HCT116 (cell line): ENCODE results near the gene PDE1A. TPM values are rescaled to one million over a fixed set of nuclear protein-coding genes. Genes with fewer than 3 reads are reported as not detected.

Experiments used
- ATAC-seq: fragments of 200-7000 bp; cut with Tn5 transposase; 2 replicates; pipeline ENCODE4 v1.9.1; 2020; ENCODE audit warnings: mild to moderate bottlenecking, moderate library complexity
- BruUV-seq: library from RNA; stranded (reverse); fragments of 400-500 nt; replicated peaks from 2 replicates; lab custom pipeline; 2021; lab: Mats Ljungman, UMichigan
- CTCF ChIA-PET: fragments of 300-600 bp; sonication (Branson Sonifier 250); formaldehyde crosslinking; loops from one replicate; lab custom pipeline; 2021; ENCODE audit warnings: antibody characterized with exemption; lab: Charles Lee
- POLR2A ChIA-PET: fragments of 300-600, 350-600 bp; sonication (Branson Sonifier 250); formaldehyde crosslinking; loops from one replicate; lab custom pipeline; 2021; ENCODE audit warnings: antibody characterized with exemption; lab: Charles Lee
- RAD21 ChIA-PET, 2 experiments: fragments of 300-600 bp; sonication (Branson Sonifier 250); formaldehyde crosslinking; loops; one replicate each; lab custom pipeline; 2023; ENCODE audit warnings: low total read pairs in 2 of 2; ENCODE audit not compliant: uncharacterized antibody in 2 of 2, unreplicated experiment in 2 of 2, low non-redundant PET in 1 of 2; lab: Charles Lee
- DNase-seq: peaks from one replicate; pipeline ENCODE4 v3.0.0-alpha.2; 2010; ENCODE audit warnings: low read depth, low spot score
- H2AFZ ChIP-seq: fragments of 200-600 bp; shearing (Covaris generic), sonication (generic); 2 replicates; pipeline ENCODE4 v1.6.1; 2017; ENCODE audit warnings: low read depth, mixed run types, mixed read lengths, antibody characterized with exemption, low read length; ENCODE audit not compliant: poor library complexity, severe bottlenecking
- H3K27ac ChIP-seq: 2 replicates; pipeline ENCODE4 v1.5.1; 2012; ENCODE audit warnings: low read depth, low read length
- H3K27me3 ChIP-seq: fragments of 200-600 bp; sonication (generic); 2 replicates; pipeline ENCODE4 v1.6.1; 2016; ENCODE audit warnings: mixed run types, low read length, mixed read lengths; ENCODE audit not compliant: insufficient read depth
- H3K36me3 ChIP-seq, 2 experiments: fragments of 200-500 bp in 1 of 2; fragments of 200-600 bp in 1 of 2; sonication (Bioruptor generic) in 1 of 2; sonication (generic) in 1 of 2; 2 replicates each; pipeline versions ENCODE4 v1.5.1 to v1.6.1; 2014 to 2016; ENCODE audit warnings: low read length in 2 of 2, inconsistent platforms in 1 of 2, mixed read lengths in 1 of 2, mixed run types in 1 of 2; ENCODE audit not compliant: insufficient read depth in 2 of 2, control insufficient read depth in 1 of 2
- H3K4me1 ChIP-seq, 2 experiments: fragments of 200-600 bp in 1 of 2; sonication (generic) in 1 of 2; 2 replicates each; pipeline versions ENCODE4 v1.5.1 to v1.6.1; 2012 to 2017; ENCODE audit warnings: low read length in 2 of 2, inconsistent platforms in 1 of 2, mild to moderate bottlenecking in 1 of 2, mixed read lengths in 1 of 2, mixed run types in 1 of 2, moderate library complexity in 1 of 2; ENCODE audit not compliant: insufficient read depth in 2 of 2, control insufficient read depth in 1 of 2
- H3K4me2 ChIP-seq: fragments of 200-600 bp; sonication (generic); 2 replicates; pipeline ENCODE4 v1.6.1; 2017; ENCODE audit warnings: mixed run types, low read length, mixed read lengths
- H3K4me3 ChIP-seq, 2 experiments: fragments of 200-600 bp in 1 of 2; sonication (generic) in 1 of 2; replicated peaks in 1 of 2; 2 replicates each; pipeline ENCODE4 v1.5.1; 2011 to 2016; ENCODE audit warnings: low read length in 2 of 2, control low read depth in 1 of 2, low read depth in 1 of 2, mild to moderate bottlenecking in 1 of 2, mixed read lengths in 1 of 2, mixed run types in 1 of 2
- H3K79me2 ChIP-seq: fragments of 200-600 bp; sonication (generic); 2 replicates; pipeline ENCODE4 v1.6.1; 2017; ENCODE audit warnings: mild to moderate bottlenecking, mixed run types, low read length, moderate library complexity, mixed read lengths; ENCODE audit not compliant: insufficient read depth
- H3K9ac ChIP-seq: fragments of 200-600 bp; sonication (generic); 2 replicates; pipeline ENCODE4 v1.6.1; 2016; ENCODE audit warnings: low read length, mixed read lengths
- H3K9me2 ChIP-seq: fragments of 200-600 bp; sonication (generic), shearing (Covaris generic); 2 replicates; pipeline ENCODE4 v1.6.1; 2017; ENCODE audit warnings: mixed run types, mild to moderate bottlenecking, moderate library complexity; ENCODE audit not compliant: insufficient read depth
- H3K9me3 ChIP-seq, 2 experiments: fragments of 200-500 bp in 1 of 2; fragments of 200-600 bp in 1 of 2; sonication (Bioruptor generic) in 1 of 2; sonication (generic) in 1 of 2; 2 replicates each; pipeline ENCODE4 v1.6.1; 2014 to 2017; ENCODE audit warnings: low read length in 2 of 2, mixed read lengths in 2 of 2, inconsistent platforms in 1 of 2, low read depth in 1 of 2, mild to moderate bottlenecking in 1 of 2, mixed run types in 1 of 2, moderate library complexity in 1 of 2; ENCODE audit not compliant: control insufficient read depth in 1 of 2, insufficient read depth in 1 of 2
- H4K20me1 ChIP-seq: fragments of 200-600 bp; sonication (generic), shearing (Covaris generic); 2 replicates; pipeline ENCODE4 v1.6.1; 2017; ENCODE audit warnings: mixed run types, mild to moderate bottlenecking, moderate library complexity; ENCODE audit not compliant: insufficient read depth
- ATF3 ChIP-seq: IDR thresholded peaks from 2 replicates; pipeline ENCODE4 v1.6.1; 2012
- CEBPB ChIP-seq: IDR thresholded peaks from 2 replicates; pipeline ENCODE4 v1.6.1; 2012; ENCODE audit warnings: low read depth
- ELF1 ChIP-seq: IDR thresholded peaks from 2 replicates; pipeline ENCODE4 v1.6.1; 2012; ENCODE audit warnings: low read depth, borderline replicate concordance
- EZH2 ChIP-seq: fragments of 200-600 bp; sonication (generic); IDR thresholded peaks from 2 replicates; pipeline ENCODE4 v1.6.1; 2017; ENCODE audit warnings: antibody characterized with exemption, mixed run types
- EZH2phosphoT487 ChIP-seq: fragments of 200-600 bp; IDR thresholded peaks from 2 replicates; pipeline ENCODE4 v1.6.1; 2018; ENCODE audit warnings: antibody characterized with exemption, borderline replicate concordance
- FOSL1 ChIP-seq: IDR thresholded peaks from 2 replicates; pipeline ENCODE4 v1.6.1; 2012; ENCODE audit warnings: low read depth
- JUND ChIP-seq: IDR thresholded peaks from 2 replicates; pipeline ENCODE4 v1.6.1; 2012
- POLR2A ChIP-seq: IDR thresholded peaks from 2 replicates; pipeline ENCODE4 v1.7.0; 2011; ENCODE audit warnings: borderline replicate concordance; ENCODE audit not compliant: insufficient read depth, insufficient read length; ENCODE audit errors: extremely low read depth
- POLR2AphosphoS5 ChIP-seq: IDR thresholded peaks from 2 replicates; pipeline ENCODE4 v1.6.1; 2011; ENCODE audit warnings: mild to moderate bottlenecking, low read depth, low read length, moderate library complexity
- REST ChIP-seq: IDR thresholded peaks from 2 replicates; pipeline ENCODE4 v1.6.1; 2012; ENCODE audit warnings: low read depth
- SRF ChIP-seq: IDR thresholded peaks from 2 replicates; pipeline ENCODE4 v1.6.1; 2012; ENCODE audit warnings: low read depth
- YY1 ChIP-seq: IDR thresholded peaks from 2 replicates; pipeline ENCODE4 v1.6.1; 2011; ENCODE audit warnings: low read length, low read depth, moderate library complexity, mild to moderate bottlenecking; ENCODE audit not compliant: insufficient replicate concordance; ENCODE audit errors: extremely low read depth
- ZBTB33 ChIP-seq: IDR thresholded peaks from 2 replicates; pipeline ENCODE4 v1.6.1; 2011; ENCODE audit warnings: mild to moderate bottlenecking, low read length, moderate library complexity; ENCODE audit not compliant: insufficient replicate concordance; ENCODE audit errors: extremely low read depth
- intact Hi-C: fragments of 100-400 bp; cut with micrococcal nuclease; formaldehyde crosslinking; loops from 2 replicates; pipeline ENCODE4 v1.10.0; 2022
- total RNA-seq: library from RNA; stranded (reverse); gene quantifications from one replicate; pipeline ENCODE4 v1.2.1, GENCODE V29; 2021; ENCODE audit not compliant: unreplicated experiment

PDE1A gene
- total RNA-seq, 1 experiment from 2014 or later, result 0.12 TPM

GRCh38 chr2:182144776-182145165 is 282.1 kb downstream of the PDE1A start:
- POLR2A ChIA-PET, result no interaction called here
- Histone ChIP-seq H3K79me2 (no peaks in the 10 kb centered on the region), H3K9me3 (no peaks in the 10 kb centered on the region), H3K9ac (no peak overlapping the region), H3K27ac (no peak overlapping the region), H3K4me2 (no peak overlapping the region), H3K27me3 (no peaks in the 10 kb centered on the region)
- DNase-seq (no peak), ATAC-seq (no peak)
- RAD21 ChIA-PET, result no interaction called here
- intact Hi-C loops, result no loop called here
- no peak for TF ChIP-seq CEBPB
- TF ChIP-seq POLR2A, result no peak
- no peak for TF ChIP-seq SRF
- no peak for TF ChIP-seq FOSL1
- TF ChIP-seq ZBTB33, result no peak
- no peak for TF ChIP-seq POLR2AphosphoS5
- no peak for TF ChIP-seq EZH2phosphoT487
- TF ChIP-seq ATF3, result no peak
- TF ChIP-seq YY1, result no peak
- no peak for TF ChIP-seq REST
- TF ChIP-seq ELF1, result no peak
- no peak for TF ChIP-seq EZH2
- no peak for TF ChIP-seq JUND
- TF ChIP-seq, all 23 proteins: peak for 0
- no TSS peak for BruUV-seq
- no peak overlapping the region for H2AFZ ChIP-seq
- H3K9me2 ChIP-seq, result no peaks in the 10 kb centered on the region
- H4K20me1 ChIP-seq, result no peaks in the 10 kb centered on the region
- H3K4me3 ChIP-seq, result no peak overlapping the region
- no peaks in the 10 kb centered on the region for H3K36me3 ChIP-seq
- CTCF ChIA-PET, result interaction anchor here (1.5 kb wide), 1 partner anchor 68 kb away, joined by 4 read pairs; no protein-coding TSS in a partner anchor
- no peaks in the 10 kb centered on the region for H3K4me1 ChIP-seq
